ENCODE data around the gene DDHD1. TPM values are rescaled to one million over a fixed set of nuclear protein-coding genes. Genes with fewer than 3 reads are reported as not detected.

Gene DDHD1
- polyA plus RNA-seq, 4 donors, result 0.54 to 9.4 (median 1.6) TPM

- no peak overlapping the region for H3K4me3 ChIP-seq (ENCODE audit: low read depth in 1 of 3, low read length in 3 of 3)
- DNase-seq (no peak), FAIRE-seq (no peak)
- H3K36me3 ChIP-seq (ENCODE audit: control insufficient read depth in 3 of 3, insufficient read depth in 2 of 3, low read depth in 1 of 3, low read length in 3 of 3), result no peaks in the 10 kb centered on the region
- H3K4me1 ChIP-seq (ENCODE audit: control insufficient read depth in 3 of 3, insufficient read depth in 2 of 3, low read depth in 1 of 3, low read length in 2 of 3), result no peaks in the 10 kb centered on the region
- no peaks in the 10 kb centered on the region for H3K27me3 ChIP-seq (ENCODE audit: control insufficient read depth in 3 of 3, insufficient read depth in 3 of 3, low read length in 3 of 3)
- no peak overlapping the region for H3K27ac ChIP-seq (ENCODE audit: low read depth in 1 of 3, low read length in 2 of 3)
- WGBS, 3 donors, result 79 to 87% (median 81%) methylated on average over 2 of the region's 2 CpGs
- peaks cover 0 to 2% of the 10 kb centered on the region in 2 donors for H3K9me3 ChIP-seq (ENCODE audit: control insufficient read depth in 2 of 2, insufficient read depth in 1 of 2, low read depth in 1 of 2, low read length in 1 of 2)
Observed at GRCh38 chr14:52996493-52996892, 156.6 kb downstream of the DDHD1 start.

DNA sequence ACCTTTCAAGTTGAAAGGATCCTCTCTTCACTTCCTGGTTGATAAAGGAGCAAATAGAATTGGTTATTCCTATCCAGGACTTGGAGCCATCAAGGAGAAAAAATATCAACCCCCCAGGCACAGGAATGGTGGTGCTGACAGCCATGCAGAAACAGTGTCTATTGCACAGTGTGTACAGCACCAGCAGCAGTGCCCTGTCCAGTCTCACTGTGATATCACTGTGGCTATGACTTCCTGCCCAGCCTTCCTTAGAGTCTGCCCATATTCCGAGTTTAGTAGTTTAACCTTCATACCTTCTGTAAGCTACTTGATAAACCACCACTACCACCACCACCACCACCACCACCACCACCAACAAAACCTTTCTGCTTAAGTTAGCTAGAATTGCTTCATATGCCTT is 157.1 kb downstream of the DDHD1 start:
- Histone ChIP-seq H3K27ac (ENCODE audit: low read depth in 1 of 3, low read length in 2 of 3) (no peak overlapping the region), H3K9me3 (ENCODE audit: control insufficient read depth in 2 of 2, insufficient read depth in 1 of 2, low read depth in 1 of 2, low read length in 1 of 2) (peaks cover 0 to 2% of the 10 kb centered on the region in 2 donors), H3K4me3 (ENCODE audit: low read depth in 1 of 3, low read length in 3 of 3) (no peak overlapping the region), H3K36me3 (ENCODE audit: control insufficient read depth in 3 of 3, insufficient read depth in 2 of 3, low read depth in 1 of 3, low read length in 3 of 3) (no peaks in the 10 kb centered on the region), H3K27me3 (ENCODE audit: control insufficient read depth in 3 of 3, insufficient read depth in 3 of 3, low read length in 3 of 3) (no peaks in the 10 kb centered on the region), H3K4me1 (ENCODE audit: control insufficient read depth in 3 of 3, insufficient read depth in 2 of 3, low read depth in 1 of 3, low read length in 2 of 3) (no peaks in the 10 kb centered on the region)
- DNase-seq (no peak), FAIRE-seq (no peak)
- WGBS, 3 donors, result 53 to 75% (median 69%) methylated on average over 1 of the region's 1 CpG

- Histone ChIP-seq H3K27me3 (ENCODE audit: control insufficient read depth in 3 of 3, insufficient read depth in 3 of 3, low read length in 3 of 3) (no peaks in the 10 kb centered on the region), H3K4me1 (ENCODE audit: control insufficient read depth in 3 of 3, insufficient read depth in 2 of 3, low read depth in 1 of 3, low read length in 2 of 3) (no peaks in the 10 kb centered on the region), H3K36me3 (ENCODE audit: control insufficient read depth in 3 of 3, insufficient read depth in 2 of 3, low read depth in 1 of 3, low read length in 3 of 3) (no peaks in the 10 kb centered on the region), H3K27ac (ENCODE audit: low read depth in 1 of 3, low read length in 2 of 3) (no peak overlapping the region), H3K4me3 (ENCODE audit: low read depth in 1 of 3, low read length in 3 of 3) (no peak overlapping the region), H3K9me3 (ENCODE audit: control insufficient read depth in 2 of 2, insufficient read depth in 1 of 2, low read depth in 1 of 2, low read length in 1 of 2) (peaks cover 0 to 2% of the 10 kb centered on the region in 2 donors)
- FAIRE-seq, result no peak
- DNase-seq, result no peak
- WGBS, 3 donors, result 68 to 86% (median 86%) methylated on average over 1 of the region's 1 CpG
Observed at GRCh38 chr14:52992236-52992870, 160.8 kb downstream of the DDHD1 start.

GRCh38 chr14:52988139-52988538 is 165.0 kb downstream of the DDHD1 start:
- H3K36me3 ChIP-seq (ENCODE audit: control insufficient read depth in 3 of 3, insufficient read depth in 2 of 3, low read depth in 1 of 3, low read length in 3 of 3), result no peaks in the 10 kb centered on the region
- DNase-seq (no peak), FAIRE-seq (no peak)
- no peaks in the 10 kb centered on the region for H3K9me3 ChIP-seq (ENCODE audit: control insufficient read depth in 2 of 2, insufficient read depth in 1 of 2, low read depth in 1 of 2, low read length in 1 of 2)
- H3K4me1 ChIP-seq (ENCODE audit: control insufficient read depth in 3 of 3, insufficient read depth in 2 of 3, low read depth in 1 of 3, low read length in 2 of 3), result no peaks in the 10 kb centered on the region
- no peaks in the 10 kb centered on the region for H3K27me3 ChIP-seq (ENCODE audit: control insufficient read depth in 3 of 3, insufficient read depth in 3 of 3, low read length in 3 of 3)
- H3K4me3 ChIP-seq (ENCODE audit: low read depth in 1 of 3, low read length in 3 of 3), result no peak overlapping the region
- H3K27ac ChIP-seq (ENCODE audit: low read depth in 1 of 3, low read length in 2 of 3), result no peak overlapping the region

DNA sequence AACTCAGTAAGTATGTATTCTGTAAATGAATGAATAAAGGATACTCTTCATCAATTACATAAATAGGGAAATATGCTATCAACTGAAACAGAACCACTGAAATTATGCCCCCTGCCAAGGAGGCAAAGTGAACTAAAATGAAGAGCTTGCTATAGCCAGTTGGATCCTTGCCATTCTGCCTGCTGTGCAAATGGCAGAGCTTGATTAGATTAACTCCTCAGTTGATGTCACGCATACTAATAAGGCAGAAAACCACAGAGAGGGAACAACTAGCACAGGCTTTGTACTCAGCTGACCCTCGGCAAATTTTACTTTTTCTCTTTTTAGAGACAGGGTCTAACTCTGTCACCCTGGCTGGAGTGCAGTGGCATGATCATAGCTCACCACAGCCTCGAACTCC is 165.6 kb downstream of the DDHD1 start:
- Histone ChIP-seq H3K36me3 (ENCODE audit: control insufficient read depth in 3 of 3, insufficient read depth in 2 of 3, low read depth in 1 of 3, low read length in 3 of 3) (no peaks in the 10 kb centered on the region), H3K27me3 (ENCODE audit: control insufficient read depth in 3 of 3, insufficient read depth in 3 of 3, low read length in 3 of 3) (no peaks in the 10 kb centered on the region), H3K4me1 (ENCODE audit: control insufficient read depth in 3 of 3, insufficient read depth in 2 of 3, low read depth in 1 of 3, low read length in 2 of 3) (no peaks in the 10 kb centered on the region), H3K9me3 (ENCODE audit: control insufficient read depth in 2 of 2, insufficient read depth in 1 of 2, low read depth in 1 of 2, low read length in 1 of 2) (no peaks in the 10 kb centered on the region), H3K27ac (ENCODE audit: low read depth in 1 of 3, low read length in 2 of 3) (peak overlapping the region in 1 of 3 donors; percentile 28), H3K4me3 (ENCODE audit: low read depth in 1 of 3, low read length in 3 of 3) (no peak overlapping the region)
- WGBS, 3 donors, result 44 to 78% (median 59%) methylated on average over 3 of the region's 3 CpGs
- DNase-seq, result no peak
- no peak for FAIRE-seq

DNA sequence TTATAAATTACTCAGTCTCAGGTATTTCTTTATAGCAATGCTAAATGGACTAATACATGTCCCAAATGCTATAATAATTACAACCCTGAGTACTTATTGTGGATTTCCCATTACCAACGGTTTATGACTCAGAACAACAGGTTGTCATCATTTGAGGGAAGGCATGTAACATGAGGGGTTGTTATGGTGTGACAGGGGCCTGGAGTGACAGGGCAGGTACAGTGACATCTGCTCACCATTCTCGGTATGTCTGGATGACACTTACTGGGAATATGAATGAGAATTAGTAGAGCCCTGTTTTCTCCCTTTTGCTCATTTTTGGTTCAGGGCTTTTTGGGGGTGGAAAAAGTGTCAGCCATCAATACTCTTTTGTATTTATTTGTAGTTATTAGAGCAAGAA is 166.1 kb downstream of the DDHD1 start:
- H3K4me3 ChIP-seq (ENCODE audit: low read depth in 1 of 3, low read length in 3 of 3), result no peak overlapping the region
- H3K9me3 ChIP-seq (ENCODE audit: control insufficient read depth in 2 of 2, insufficient read depth in 1 of 2, low read depth in 1 of 2, low read length in 1 of 2), result no peaks in the 10 kb centered on the region
- 49 to 62% (median 51%) methylated on average over 2 of the region's 2 CpGs for WGBS, 3 donors
- FAIRE-seq (no peak), DNase-seq (no peak)
- H3K27ac ChIP-seq (ENCODE audit: low read depth in 1 of 3, low read length in 2 of 3), result no peak overlapping the region
- H3K27me3 ChIP-seq (ENCODE audit: control insufficient read depth in 3 of 3, insufficient read depth in 3 of 3, low read length in 3 of 3), result no peaks in the 10 kb centered on the region
- H3K36me3 ChIP-seq (ENCODE audit: control insufficient read depth in 3 of 3, insufficient read depth in 2 of 3, low read depth in 1 of 3, low read length in 3 of 3), result no peaks in the 10 kb centered on the region
- no peaks in the 10 kb centered on the region for H3K4me1 ChIP-seq (ENCODE audit: control insufficient read depth in 3 of 3, insufficient read depth in 2 of 3, low read depth in 1 of 3, low read length in 2 of 3)

Other genes starting within 250 kb of the DDHD1 start
- 10 to 100 TPM in 2 of 4 donors, 1 to 10 TPM in 1, under 1 TPM in 1; 0.89 to 18.9 (median 11.5) TPM for gene FERMT2, start 202.3 kb downstream of the DDHD1 start, polyA plus RNA-seq